ENCODE measurements around the gene SCTR.

The SCTR gene

GRCh38 chr2:119440873-119441272 is 83.4 kb downstream of the SCTR start:
- DNase-seq = no peak

GRCh38 chr2:119440501-119440870 is 83.8 kb downstream of the SCTR start:
- no peak for DNase-seq

- no peak for DNase-seq
Measured at GRCh38 chr2:119439574-119440500, 84.4 kb downstream of the SCTR start.

- no peak for DNase-seq
Measured at GRCh38 chr2:119438726-119439284, 85.5 kb downstream of the SCTR start.

GRCh38 chr2:119438128-119438656 is 86.1 kb downstream of the SCTR start:
- DNase-seq = no peak

GRCh38 chr2:119436993-119437772 is 87.1 kb downstream of the SCTR start:
- DNase-seq = no peak

GRCh38 chr2:119435953-119436297 is 88.4 kb downstream of the SCTR start:
- DNase-seq = no peak

- DNase-seq = no peak
Measured at GRCh38 chr2:119435081-119435952, 89.0 kb downstream of the SCTR start.

GRCh38 chr2:119434664-119435063 is 89.6 kb downstream of the SCTR start:
- no peak for DNase-seq

- DNase-seq = no peak
Measured at GRCh38 chr2:119433636-119434327, 90.5 kb downstream of the SCTR start.

- DNase-seq = no peak
Measured at GRCh38 chr2:119432851-119433522, 91.3 kb downstream of the SCTR start.

GRCh38 chr2:119431976-119432850 is 92.1 kb downstream of the SCTR start:
- DNase-seq = peak; percentile 30

GRCh38 chr2:119431155-119431975 is 92.9 kb downstream of the SCTR start, which contains the start of gene TMEM37:
Gene TMEM37 (plus strand): TSS chr2:119431854. CDS start chr2:119431904, 50 bp downstream.
- DNase-seq = peak; percentile 81

- no peak for DNase-seq
Measured at GRCh38 chr2:119430023-119430498, 94.2 kb downstream of the SCTR start.

GRCh38 chr2:119429225-119429981 is 94.9 kb downstream of the SCTR start:
- DNase-seq = no peak

- DNase-seq = no peak
Measured at GRCh38 chr2:119428488-119429224, 95.6 kb downstream of the SCTR start.

GRCh38 chr2:119427756-119428155 is 96.5 kb downstream of the SCTR start:
- DNase-seq = no peak
